ENCODE results near the gene PLXDC2.
"Not testable (repeated sequence)": the region's sequence is repeated elsewhere in the genome, so short reads cannot be mapped to it uniquely, and the experiment has no call there.

Gene PLXDC2

GRCh38 chr10:20191392-20191791, 375.2 kb downstream of the PLXDC2 start:
- DNase-seq (ENCODE audit: low read depth in 2 of 2) = not testable (repeated sequence)

- DNase-seq (ENCODE audit: low read depth in 2 of 2) = no peak
Observed at GRCh38 chr10:20195076-20195475, 378.8 kb downstream of the PLXDC2 start.

- no peak for DNase-seq (ENCODE audit: low read depth in 2 of 2)
Observed at GRCh38 chr10:20200758-20201157, 384.5 kb downstream of the PLXDC2 start.

- DNase-seq (ENCODE audit: low read depth in 2 of 2) = no peak
Observed at GRCh38 chr10:20202337-20202736, 386.1 kb downstream of the PLXDC2 start.

- no peak for DNase-seq (ENCODE audit: low read depth in 2 of 2)
Observed at GRCh38 chr10:20207653-20208052, 391.4 kb downstream of the PLXDC2 start.

- DNase-seq (ENCODE audit: low read depth in 2 of 2) = not testable (repeated sequence)
Observed at GRCh38 chr10:20209098-20209497, 392.9 kb downstream of the PLXDC2 start.

- DNase-seq (ENCODE audit: low read depth in 2 of 2) = no peak
Observed at GRCh38 chr10:20215547-20216152, 399.4 kb downstream of the PLXDC2 start.

GRCh38 chr10:20221356-20221755, 405.1 kb downstream of the PLXDC2 start:
- no peak for DNase-seq (ENCODE audit: low read depth in 2 of 2)

GRCh38 chr10:20228729-20229128, 412.5 kb downstream of the PLXDC2 start:
- DNase-seq (ENCODE audit: low read depth in 2 of 2) = no peak

- DNase-seq (ENCODE audit: low read depth in 2 of 2) = no peak
Observed at GRCh38 chr10:20232079-20232705, 416.0 kb downstream of the PLXDC2 start.

GRCh38 chr10:20233423-20233822, 417.2 kb downstream of the PLXDC2 start:
- no peak for DNase-seq (ENCODE audit: low read depth in 2 of 2)

GRCh38 chr10:20234579-20234978, 418.3 kb downstream of the PLXDC2 start:
- no peak for DNase-seq (ENCODE audit: low read depth in 2 of 2)

GRCh38 chr10:20237091-20237570, 420.9 kb downstream of the PLXDC2 start:
- no peak for DNase-seq (ENCODE audit: low read depth in 2 of 2)

- no peak for DNase-seq (ENCODE audit: low read depth in 2 of 2)
Observed at GRCh38 chr10:20237586-20237985, 421.4 kb downstream of the PLXDC2 start.

- no peak for DNase-seq (ENCODE audit: low read depth in 2 of 2)
Observed at GRCh38 chr10:20240643-20241042, 424.4 kb downstream of the PLXDC2 start.

GRCh38 chr10:20247454-20247853, 431.2 kb downstream of the PLXDC2 start:
- DNase-seq (ENCODE audit: low read depth in 2 of 2) = no peak

- DNase-seq (ENCODE audit: low read depth in 2 of 2) = no peak
Observed at GRCh38 chr10:20247891-20248708, 431.9 kb downstream of the PLXDC2 start.

- no peak for DNase-seq (ENCODE audit: low read depth in 2 of 2)
Observed at GRCh38 chr10:20254078-20254477, 437.8 kb downstream of the PLXDC2 start.

GRCh38 chr10:20254497-20254896, 438.3 kb downstream of the PLXDC2 start:
- DNase-seq (ENCODE audit: low read depth in 2 of 2) = no peak

GRCh38 chr10:20256969-20257368, 440.7 kb downstream of the PLXDC2 start:
- DNase-seq (ENCODE audit: low read depth in 2 of 2) = no peak

- DNase-seq (ENCODE audit: low read depth in 2 of 2) = no peak
Observed at GRCh38 chr10:20257422-20257821, 441.2 kb downstream of the PLXDC2 start.

GRCh38 chr10:20265146-20265545, 448.9 kb downstream of the PLXDC2 start:
- no peak for DNase-seq (ENCODE audit: low read depth in 2 of 2)

GRCh38 chr10:20267734-20268133, 451.5 kb downstream of the PLXDC2 start:
- no peak for DNase-seq (ENCODE audit: low read depth in 2 of 2)
